HepG2 (cell line): ENCODE data around the gene SLC6A6. TPM values are rescaled to one million over a fixed set of nuclear protein-coding genes. Genes with fewer than 3 reads are reported as not detected.

Source experiments
- ATAC-seq: fragments of 200-7000 bp; cut with Tn5 transposase; 3 replicates; pipeline ENCODE4 v1.9.1; 2020; ENCODE audit warnings: mild to moderate bottlenecking, moderate library complexity
- BruUV-seq: library from RNA; stranded (reverse); fragments of 400-500 nt; replicated peaks from 2 replicates; lab custom pipeline; 2021; lab: Mats Ljungman, UMichigan
- CTCF ChIA-PET: fragments of 300-600 bp; formaldehyde crosslinking; extraction: SDS; loops from one replicate; lab custom pipeline; 2021; ENCODE audit warnings: low total read pairs, inconsistent platforms, low intra/inter-chr PET ratio; lab: Yijun Ruan, JAX
- POLR2A ChIA-PET: fragments of 350-600 bp; sonication (Branson Sonifier 250); formaldehyde crosslinking; loops from one replicate; lab custom pipeline; 2020; ENCODE audit warnings: antibody characterized with exemption, inconsistent platforms; lab: Yijun Ruan, JAX
- DNase-seq: peaks from one replicate; pipeline ENCODE4 v3.0.0-alpha.2; 2015; ENCODE audit warnings: low spot score
- FAIRE-seq: peaks from 3 replicates; lab custom pipeline; 2011; peaks lifted over from hg19 to GRCh38; lab: Jason Lieb, UNC
- H2AFZ ChIP-seq: one replicate; pipeline ENCODE4 v1.6.1; 2011; ENCODE audit warnings: low read length, inconsistent platforms
- H3K27ac ChIP-seq: fragments of 300-600 bp; 3 replicates; pipeline ENCODE4 v1.8.0; 2011; ENCODE audit warnings: mixed run types, mild to moderate bottlenecking, mixed read lengths, low read length, inconsistent platforms; ENCODE audit not compliant: insufficient read depth; ENCODE audit errors: extremely low read length
- H3K27me3 ChIP-seq, 2 experiments: fragments of 200-600 bp in 1 of 2; 2 replicates in 1 of 2; 3 replicates in 1 of 2; pipeline versions ENCODE4 v1.6.0 to v1.8.0; 2011; ENCODE audit warnings: low read length in 2 of 2, mild to moderate bottlenecking in 2 of 2, moderate library complexity in 2 of 2, inconsistent platforms in 1 of 2; ENCODE audit not compliant: insufficient read depth in 2 of 2, control insufficient read depth in 1 of 2
- H3K36me3 ChIP-seq, 2 experiments: fragments of 200-600 bp in 1 of 2; replicated peaks in 1 of 2; 2 replicates in 1 of 2; 3 replicates in 1 of 2; pipeline versions ENCODE4 v1.5.1 to v1.8.0; 2011; ENCODE audit warnings: low read length in 2 of 2, inconsistent platforms in 1 of 2; ENCODE audit not compliant: insufficient read depth in 2 of 2, control insufficient read depth in 1 of 2
- H3K4me1 ChIP-seq: 2 replicates; pipeline ENCODE4 v1.5.1; 2012; ENCODE audit warnings: low read length, inconsistent platforms; ENCODE audit not compliant: insufficient read depth
- H3K4me2 ChIP-seq: 2 replicates; pipeline ENCODE4 v1.6.0; 2011; ENCODE audit warnings: low read depth, low read length, inconsistent platforms
- H3K4me3 ChIP-seq, 3 experiments: fragments of 200-600 bp in 1 of 3; sonication (generic), shearing (Covaris generic) in 1 of 3; replicated peaks in 1 of 3; 2 replicates each; pipeline ENCODE4 v1.5.1; 2011 to 2016; ENCODE audit warnings: low read length in 3 of 3, inconsistent platforms in 2 of 3, low read depth in 2 of 3, mild to moderate bottlenecking in 2 of 3, control low read depth in 1 of 3, mixed read lengths in 1 of 3; ENCODE audit not compliant: insufficient read depth in 1 of 3
- H3K79me2 ChIP-seq: one replicate; pipeline ENCODE4 v1.6.1; 2011; ENCODE audit warnings: low read length, inconsistent platforms; ENCODE audit not compliant: insufficient read depth
- H3K9ac ChIP-seq: 2 replicates; pipeline ENCODE4 v1.6.0; 2011; ENCODE audit warnings: mild to moderate bottlenecking, low read depth, low read length, inconsistent platforms; ENCODE audit not compliant: insufficient read depth
- H3K9me3 ChIP-seq: 2 replicates; pipeline ENCODE4 v1.5.1; 2012; ENCODE audit warnings: mild to moderate bottlenecking, low read length
- H4K20me1 ChIP-seq: 2 replicates; pipeline ENCODE4 v1.6.0; 2011; ENCODE audit warnings: inconsistent platforms, mild to moderate bottlenecking, low read length, moderate library complexity; ENCODE audit not compliant: insufficient read depth
- ATF7 ChIP-seq, 2 experiments: fragments of 450-650 bp in 1 of 2; sonication (generic) in 1 of 2; formaldehyde crosslinking in 1 of 2; IDR thresholded peaks; 2 replicates each; pipeline versions ENCODE4 v1.4.0 to v1.6.1; 2016 to 2020; ENCODE audit warnings: antibody characterized with exemption in 1 of 2, mild to moderate bottlenecking in 1 of 2, missing genetic modification reagents in 1 of 2
- ATM ChIP-seq: fragments of 450-650 bp; IDR thresholded peaks from 2 replicates; pipeline ENCODE4 v1.7.1; 2017; ENCODE audit warnings: mild to moderate bottlenecking, borderline replicate concordance
- CCAR2 ChIP-seq: fragments of 200-400 bp; formaldehyde crosslinking; optimal IDR thresholded peaks from 2 replicates; pipeline ENCODE3; 2018; ENCODE audit warnings: low read depth, mild to moderate bottlenecking, low read length, moderate library complexity
- EED ChIP-seq: sonication (generic); formaldehyde crosslinking; IDR thresholded peaks from 2 replicates; pipeline ENCODE4 v1.5.0; 2020; ENCODE audit warnings: mild to moderate bottlenecking, missing genetic modification reagents
- HMG20A ChIP-seq: IDR thresholded peaks from 2 replicates; pipeline ENCODE4 v1.6.1; 2016; ENCODE audit warnings: borderline replicate concordance
- KLF11 ChIP-seq: IDR thresholded peaks from 2 replicates; pipeline ENCODE4 v1.6.1; 2016; ENCODE audit warnings: missing compliant biosample characterization
- MAFF ChIP-seq: IDR thresholded peaks from 2 replicates; pipeline ENCODE4 v1.6.1; 2011; ENCODE audit warnings: low read depth, low read length, improper control_type of control experiment
- MED13 ChIP-seq: sonication (generic); formaldehyde crosslinking; IDR thresholded peaks from 2 replicates; pipeline ENCODE4 v1.5.0; 2020; ENCODE audit warnings: missing genetic modification reagents
- NFIB ChIP-seq: sonication (generic); formaldehyde crosslinking; IDR thresholded peaks from 2 replicates; pipeline ENCODE4 v1.9.0; 2021; ENCODE audit warnings: missing genetic modification reagents, mild to moderate bottlenecking, borderline replicate concordance
- U2AF1 ChIP-seq: fragments of 200-400 bp; formaldehyde crosslinking; optimal IDR thresholded peaks from 2 replicates; pipeline ENCODE3; 2017; ENCODE audit warnings: mild to moderate bottlenecking, low read depth, low read length
- ZFY ChIP-seq: sonication (generic); formaldehyde crosslinking; IDR thresholded peaks from 2 replicates; pipeline ENCODE4 v1.4.0; 2020; ENCODE audit warnings: missing genetic modification reagents
- ZNF3 ChIP-seq: IDR thresholded peaks from 2 replicates; pipeline ENCODE4 v1.7.0; 2017; ENCODE audit warnings: inconsistent platforms
- WGBS: methylation state at CpG from one replicate; pipeline ENCODE4 v1.1.6; 2017; ENCODE audit warnings: low lambda C conversion rate; 5-methylcytosine and 5-hydroxymethylcytosine counted together
- in situ Hi-C: cut with HindIII; loops from 2 replicates; pipeline ENCODE4 v1.10.0; 2017; ENCODE audit warnings: low pct_unique_long_range_greater_than_20kb; ENCODE audit not compliant: extremely low pct_ligation_motif_present
- intact Hi-C: fragments of 100-400 bp; cut with micrococcal nuclease; formaldehyde crosslinking; loops from one replicate; pipeline ENCODE4 v1.10.0; 2022; ENCODE audit not compliant: unreplicated experiment
- polyA plus RNA-seq, 8 experiments: library from polyadenylated mRNA; depleted of rRNA in 3 of 8; stranded (reverse) in 7 of 8; unstranded in 1 of 8; fragments of >200 nt; fragmentation: Illumina TruSeq in 4 of 8; extraction: Trizol in 4 of 8; gene quantifications; 2 replicates each; pipeline versions ENCODE4 v1.2.1 to v1.2.3, GENCODE V29; 2011 to 2016; ENCODE audit warnings: low read depth in 4 of 8, missing spikeins in 1 of 8, mixed read lengths in 1 of 8; ENCODE audit not compliant: insufficient read depth in 1 of 8
- total RNA-seq, 5 experiments: library from RNA; depleted of rRNA; stranded (reverse); fragments of >200 nt; fragmentation: Illumina TruSeq; extraction: Trizol; gene quantifications; 2 replicates each; pipeline ENCODE4 v1.2.3, GENCODE V29; 2016; ENCODE audit warnings: low read depth in 1 of 5
- TF ChIP-seq, protein P1 (sequence below): IDR thresholded peaks from 2 replicates; pipeline ENCODE4 v1.6.1; 2016; ENCODE audit warnings: low read depth
- TF ChIP-seq, protein P2 (sequence below): sonication (generic); formaldehyde crosslinking; conservative IDR thresholded peaks from 2 replicates; pipeline ENCODE4 v1.4.0; 2020; ENCODE audit warnings: missing genetic modification reagents
- TF ChIP-seq, protein P3 (sequence below): sonication (generic); formaldehyde crosslinking; IDR thresholded peaks from 2 replicates; pipeline ENCODE4 v1.9.0; 2021; ENCODE audit warnings: missing genetic modification reagents, borderline replicate concordance
- TF ChIP-seq, protein P4 (sequence below): sonication (generic); formaldehyde crosslinking; IDR thresholded peaks from 2 replicates; pipeline ENCODE4 v1.5.1; 2020; ENCODE audit warnings: missing genetic modification reagents, mild to moderate bottlenecking, borderline replicate concordance
- TF ChIP-seq, protein P5 (sequence below): sonication (generic); formaldehyde crosslinking; IDR thresholded peaks from 2 replicates; pipeline ENCODE4 v1.8.0; 2022; ENCODE audit warnings: missing genetic modification reagents, mild to moderate bottlenecking, borderline replicate concordance

SLC6A6 gene
- total and polyA plus RNA-seq, 2 of the 13 experiments (the other 11 are each of a cell fraction or from before 2014, with no cell fraction given), result 14.1 to 20.7 TPM

DNA sequence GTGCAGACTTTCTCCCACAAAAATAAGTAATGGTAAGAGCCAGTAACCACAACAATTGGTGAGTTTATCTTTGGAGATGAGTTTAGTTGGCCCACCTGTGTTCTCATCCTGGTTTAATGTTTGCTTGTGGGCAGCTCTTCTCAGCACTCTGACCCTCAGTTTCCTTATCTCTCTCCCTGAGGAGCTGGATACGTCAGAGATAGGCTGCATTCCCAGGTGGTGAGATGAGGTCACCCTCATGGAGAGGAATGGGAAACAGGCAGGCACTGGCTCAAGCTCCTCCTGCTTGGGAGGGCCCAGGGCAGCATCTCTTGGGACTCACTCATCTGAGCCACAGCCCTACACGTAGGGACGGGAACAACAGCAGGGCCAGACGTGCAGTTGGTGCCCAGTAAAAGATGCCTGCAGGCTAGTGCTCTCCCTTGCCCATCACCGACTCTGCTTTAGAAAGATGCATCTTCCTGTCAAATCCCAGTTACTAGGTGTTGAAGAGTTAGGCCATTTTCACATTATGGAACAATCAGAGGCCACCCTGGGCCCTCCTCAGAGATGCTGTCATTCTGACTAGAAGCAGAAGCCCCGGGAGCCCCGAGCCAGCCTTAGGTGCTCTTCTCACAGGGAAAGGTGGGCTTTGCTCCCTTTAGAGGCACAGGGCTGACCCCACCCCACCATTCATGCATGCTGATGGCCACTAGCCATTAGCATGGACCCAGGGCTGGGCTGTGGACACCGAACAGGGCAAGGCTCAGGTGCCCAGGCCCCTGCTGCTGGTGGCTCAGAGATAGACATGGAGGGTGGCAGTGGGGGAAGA, 78.0 kb downstream of the SLC6A6 start:
- in situ Hi-C loops (no loop called here), intact Hi-C loops (no loop called here)
- no peak overlapping the region for H3K4me2 ChIP-seq
- BruUV-seq, result no TSS peak
- TF ChIP-seq ATM, result no peak
- TF ChIP-seq, protein P1, sequence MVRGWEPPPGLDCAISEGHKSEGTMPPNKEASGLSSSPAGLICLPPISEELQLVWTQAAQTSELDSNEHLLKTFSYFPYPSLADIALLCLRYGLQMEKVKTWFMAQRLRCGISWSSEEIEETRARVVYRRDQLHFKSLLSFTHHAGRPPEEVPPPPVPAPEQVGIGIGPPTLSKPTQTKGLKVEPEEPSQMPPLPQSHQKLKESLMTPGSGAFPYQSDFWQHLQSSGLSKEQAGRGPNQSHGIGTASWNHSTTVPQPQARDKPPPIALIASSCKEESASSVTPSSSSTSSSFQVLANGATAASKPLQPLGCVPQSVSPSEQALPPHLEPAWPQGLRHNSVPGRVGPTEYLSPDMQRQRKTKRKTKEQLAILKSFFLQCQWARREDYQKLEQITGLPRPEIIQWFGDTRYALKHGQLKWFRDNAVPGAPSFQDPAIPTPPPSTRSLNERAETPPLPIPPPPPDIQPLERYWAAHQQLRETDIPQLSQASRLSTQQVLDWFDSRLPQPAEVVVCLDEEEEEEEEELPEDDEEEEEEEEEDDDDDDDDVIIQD (CRISPR knock-in tag), result no peak
- no peak for TF ChIP-seq HMG20A
- TF ChIP-seq ZNF3 (CRISPR knock-in tag), result no peak
- TF ChIP-seq, protein P2, sequence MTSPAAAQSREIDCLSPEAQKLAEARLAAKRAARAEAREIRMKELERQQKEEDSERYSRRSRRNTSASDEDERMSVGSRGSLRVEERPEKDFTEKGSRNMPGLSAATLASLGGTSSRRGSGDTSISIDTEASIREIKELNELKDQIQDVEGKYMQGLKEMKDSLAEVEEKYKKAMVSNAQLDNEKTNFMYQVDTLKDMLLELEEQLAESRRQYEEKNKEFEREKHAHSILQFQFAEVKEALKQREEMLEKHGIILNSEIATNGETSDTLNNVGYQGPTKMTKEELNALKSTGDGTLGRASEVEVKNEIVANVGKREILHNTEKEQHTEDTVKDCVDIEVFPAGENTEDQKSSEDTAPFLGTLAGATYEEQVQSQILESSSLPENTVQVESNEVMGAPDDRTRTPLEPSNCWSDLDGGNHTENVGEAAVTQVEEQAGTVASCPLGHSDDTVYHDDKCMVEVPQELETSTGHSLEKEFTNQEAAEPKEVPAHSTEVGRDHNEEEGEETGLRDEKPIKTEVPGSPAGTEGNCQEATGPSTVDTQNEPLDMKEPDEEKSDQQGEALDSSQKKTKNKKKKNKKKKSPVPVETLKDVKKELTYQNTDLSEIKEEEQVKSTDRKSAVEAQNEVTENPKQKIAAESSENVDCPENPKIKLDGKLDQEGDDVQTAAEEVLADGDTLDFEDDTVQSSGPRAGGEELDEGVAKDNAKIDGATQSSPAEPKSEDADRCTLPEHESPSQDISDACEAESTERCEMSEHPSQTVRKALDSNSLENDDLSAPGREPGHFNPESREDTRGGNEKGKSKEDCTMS, result no peak
- no peak for TF ChIP-seq KLF11
- no peak for TF ChIP-seq EED (CRISPR knock-in tag)
- TF ChIP-seq ZFY (CRISPR knock-in tag), result no peak
- no peak for TF ChIP-seq ATF7 (IDR thresholded peaks at IDR 0.05)
- no peak for TF ChIP-seq ATF7 (CRISPR knock-in tag; IDR thresholded peaks at IDR 0.05)
- TF ChIP-seq CCAR2, result no peak
- no peak for TF ChIP-seq U2AF1
- TF ChIP-seq, protein P3, sequence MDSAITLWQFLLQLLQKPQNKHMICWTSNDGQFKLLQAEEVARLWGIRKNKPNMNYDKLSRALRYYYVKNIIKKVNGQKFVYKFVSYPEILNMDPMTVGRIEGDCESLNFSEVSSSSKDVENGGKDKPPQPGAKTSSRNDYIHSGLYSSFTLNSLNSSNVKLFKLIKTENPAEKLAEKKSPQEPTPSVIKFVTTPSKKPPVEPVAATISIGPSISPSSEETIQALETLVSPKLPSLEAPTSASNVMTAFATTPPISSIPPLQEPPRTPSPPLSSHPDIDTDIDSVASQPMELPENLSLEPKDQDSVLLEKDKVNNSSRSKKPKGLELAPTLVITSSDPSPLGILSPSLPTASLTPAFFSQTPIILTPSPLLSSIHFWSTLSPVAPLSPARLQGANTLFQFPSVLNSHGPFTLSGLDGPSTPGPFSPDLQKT (CRISPR knock-in tag), result no peak
- TF ChIP-seq, protein P4, sequence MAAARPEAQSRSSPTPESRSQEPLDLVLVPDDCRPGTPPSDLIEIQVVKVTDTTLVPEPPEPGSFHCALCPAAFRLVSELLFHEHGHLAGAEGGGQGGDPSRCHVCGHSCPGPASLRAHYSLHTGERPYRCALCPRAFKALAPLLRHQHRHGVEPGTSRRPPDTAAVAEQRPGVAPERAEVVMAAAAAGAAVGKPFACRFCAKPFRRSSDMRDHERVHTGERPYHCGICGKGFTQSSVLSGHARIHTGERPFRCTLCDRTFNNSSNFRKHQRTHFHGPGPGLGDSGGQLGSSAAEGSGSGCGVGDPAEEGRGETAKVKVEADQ (CRISPR knock-in tag), result no peak
- no peak for TF ChIP-seq MED13 (CRISPR knock-in tag)
- TF ChIP-seq MAFF, result no peak
- no peak for TF ChIP-seq NFIB
- TF ChIP-seq, protein P5, sequence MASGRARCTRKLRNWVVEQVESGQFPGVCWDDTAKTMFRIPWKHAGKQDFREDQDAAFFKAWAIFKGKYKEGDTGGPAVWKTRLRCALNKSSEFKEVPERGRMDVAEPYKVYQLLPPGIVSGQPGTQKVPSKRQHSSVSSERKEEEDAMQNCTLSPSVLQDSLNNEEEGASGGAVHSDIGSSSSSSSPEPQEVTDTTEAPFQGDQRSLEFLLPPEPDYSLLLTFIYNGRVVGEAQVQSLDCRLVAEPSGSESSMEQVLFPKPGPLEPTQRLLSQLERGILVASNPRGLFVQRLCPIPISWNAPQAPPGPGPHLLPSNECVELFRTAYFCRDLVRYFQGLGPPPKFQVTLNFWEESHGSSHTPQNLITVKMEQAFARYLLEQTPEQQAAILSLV (CRISPR knock-in tag), result no peak
- no peak overlapping the region for H3K9ac ChIP-seq
- H3K9me3 ChIP-seq, result no peaks in the 10 kb centered on the region
- no peaks in the 10 kb centered on the region for H3K27me3 ChIP-seq
- no peak overlapping the region for H3K27ac ChIP-seq
- no peak for DNase-seq
- 100% methylated on average over 3 of the region's 8 CpGs for WGBS
- peaks cover 22 to 72% of the 10 kb centered on the region in 2 experiments; a peak in 4 of 5 replicates for H3K36me3 ChIP-seq
- H4K20me1 ChIP-seq, result no peaks in the 10 kb centered on the region
- POLR2A ChIA-PET, result no interaction called here
- H2AFZ ChIP-seq, result no peak overlapping the region
- CTCF ChIA-PET, result no interaction called here
- no peaks in the 10 kb centered on the region for H3K79me2 ChIP-seq
- no peak for FAIRE-seq
- no peak overlapping the region for H3K4me3 ChIP-seq
- no peaks in the 10 kb centered on the region for H3K4me1 ChIP-seq
- ATAC-seq, result no peak
